H9 (cell line): Measurements from ENCODE around the gene B4GAT1. TPM values are rescaled to one million over a fixed set of nuclear protein-coding genes. Genes with fewer than 3 reads are reported as not detected.
"Not testable (repeated sequence)": the region's sequence is repeated elsewhere in the genome, so short reads cannot be mapped to it uniquely, and the experiment has no call there.

Experiments used
- DNase-seq: peaks from one replicate; pipeline ENCODE4 v3.0.0-alpha.2; 2017
- H2AFZ ChIP-seq: one replicate; pipeline ENCODE4 v1.6.1; 2013; ENCODE audit warnings: mild to moderate bottlenecking, low read length, control low read depth, moderate library complexity
- H2AK5ac ChIP-seq: 2 replicates; pipeline ENCODE4 v1.6.1; 2013; ENCODE audit warnings: low read length, control low read depth, mixed read lengths; ENCODE audit not compliant: insufficient read length
- H2BK120ac ChIP-seq: one replicate; pipeline ENCODE4 v1.6.1; 2013; ENCODE audit warnings: low read depth, mild to moderate bottlenecking, low read length, control low read depth, inconsistent platforms; ENCODE audit not compliant: poor library complexity, severe bottlenecking
- H2BK12ac ChIP-seq: 2 replicates; pipeline ENCODE4 v1.6.1; 2013; ENCODE audit warnings: low read length, control low read depth, mixed read lengths, low read depth; ENCODE audit not compliant: insufficient read length
- H2BK15ac ChIP-seq: 2 replicates; pipeline ENCODE4 v1.6.1; 2013; ENCODE audit warnings: low read depth, low read length, control low read depth
- H2BK20ac ChIP-seq: one replicate; pipeline ENCODE4 v1.6.1; 2013; ENCODE audit warnings: low read depth, mild to moderate bottlenecking, low read length, control low read depth, inconsistent platforms; ENCODE audit not compliant: poor library complexity, severe bottlenecking
- H2BK5ac ChIP-seq: 2 replicates; pipeline ENCODE4 v1.6.1; 2013; ENCODE audit warnings: low read length, control low read depth, mixed read lengths; ENCODE audit not compliant: insufficient read length
- H3K14ac ChIP-seq: 2 replicates; pipeline ENCODE4 v1.6.1; 2013; ENCODE audit warnings: low read length, control low read depth; ENCODE audit not compliant: insufficient read depth
- H3K18ac ChIP-seq: 2 replicates; pipeline ENCODE4 v1.6.1; 2013; ENCODE audit warnings: low read depth, mild to moderate bottlenecking, mixed read lengths, low read length, control low read depth; ENCODE audit not compliant: insufficient read length
- H3K23ac ChIP-seq: 2 replicates; pipeline ENCODE4 v1.6.1; 2013; ENCODE audit warnings: low read length, control low read depth, mixed read lengths, low read depth; ENCODE audit not compliant: insufficient read length
- H3K23me2 ChIP-seq: 2 replicates; pipeline ENCODE4 v1.6.1; 2013; ENCODE audit warnings: low read depth, mild to moderate bottlenecking, mixed read lengths, low read length, control low read depth; ENCODE audit not compliant: insufficient read length, poor library complexity, severe bottlenecking
- H3K27ac ChIP-seq: 2 replicates; pipeline ENCODE4 v1.5.1; 2013; ENCODE audit warnings: low read length, control low read depth, mixed read lengths, low read depth; ENCODE audit not compliant: insufficient read length
- H3K27me3 ChIP-seq: 2 replicates; pipeline ENCODE4 v1.6.1; 2013; ENCODE audit warnings: low read length, control low read depth, inconsistent platforms; ENCODE audit not compliant: insufficient read depth
- H3K4ac ChIP-seq: 2 replicates; pipeline ENCODE4 v1.6.1; 2013; ENCODE audit warnings: low read depth, mild to moderate bottlenecking, control low read depth, inconsistent platforms, low read length, moderate library complexity
- H3K4me1 ChIP-seq: 2 replicates; pipeline ENCODE4 v1.6.1; 2013; ENCODE audit warnings: low read length, control low read depth, inconsistent platforms; ENCODE audit not compliant: insufficient read depth
- H3K4me2 ChIP-seq: 2 replicates; pipeline ENCODE4 v1.6.1; 2013; ENCODE audit warnings: low read length, control low read depth, mixed read lengths; ENCODE audit not compliant: insufficient read length, insufficient read depth
- H3K56ac ChIP-seq: 2 replicates; pipeline ENCODE4 v1.6.1; 2013; ENCODE audit warnings: low read depth, mild to moderate bottlenecking, mixed read lengths, low read length, control low read depth; ENCODE audit not compliant: insufficient read length
- H3K79me1 ChIP-seq: 2 replicates; pipeline ENCODE4 v1.6.1; 2013; ENCODE audit warnings: low read depth, mild to moderate bottlenecking, moderate library complexity, low read length, control low read depth, inconsistent platforms; ENCODE audit not compliant: insufficient read depth, poor library complexity, severe bottlenecking
- H3K79me2 ChIP-seq: 2 replicates; pipeline ENCODE4 v1.6.1; 2013; ENCODE audit warnings: low read length, control low read depth, inconsistent platforms; ENCODE audit not compliant: insufficient read depth
- H3K9ac ChIP-seq: 2 replicates; pipeline ENCODE4 v1.6.1; 2013; ENCODE audit warnings: low read length, control low read depth, mixed read lengths; ENCODE audit not compliant: insufficient read length; ENCODE audit errors: extremely low read depth
- H3K9me3 ChIP-seq: one replicate; pipeline ENCODE4 v1.6.1; 2013; ENCODE audit warnings: low read depth, low read length, inconsistent platforms; ENCODE audit not compliant: control insufficient read depth
- H3T11ph ChIP-seq: one replicate; pipeline ENCODE4 v1.6.1; 2013; ENCODE audit warnings: mild to moderate bottlenecking, low read length, control low read depth, inconsistent platforms
- H4K20me1 ChIP-seq: one replicate; pipeline ENCODE4 v1.6.1; 2013; ENCODE audit not compliant: control insufficient read depth, insufficient read length, insufficient read depth
- H4K5ac ChIP-seq: 2 replicates; pipeline ENCODE4 v1.6.1; 2013; ENCODE audit warnings: low read depth, mild to moderate bottlenecking, mixed read lengths, low read length, control low read depth; ENCODE audit not compliant: insufficient read length
- H4K8ac ChIP-seq: replicated peaks from 2 replicates; pipeline ENCODE4 v1.6.1; 2013; ENCODE audit warnings: low read length, control low read depth, mixed read lengths, low read depth; ENCODE audit not compliant: insufficient read length
- H4K91ac ChIP-seq: 2 replicates; pipeline ENCODE4 v1.6.1; 2013; ENCODE audit warnings: low read depth, mild to moderate bottlenecking, moderate library complexity, mixed read lengths, low read length, control low read depth; ENCODE audit not compliant: insufficient read length
- H3K27ac Mint-ChIP-seq, 3 experiments: 2 replicates in 2 of 3; 3 replicates in 1 of 3; pipeline ENCODE4 v1.8.0; 2020 to 2021; ENCODE audit warnings: mixed read lengths in 3 of 3, mild to moderate bottlenecking in 1 of 3, moderate library complexity in 1 of 3
- H3K27me3 Mint-ChIP-seq: 2 replicates; pipeline ENCODE4 v1.8.0; 2021; ENCODE audit warnings: low read depth, mild to moderate bottlenecking, moderate library complexity, mixed read lengths
- H3K36me3 Mint-ChIP-seq, 3 experiments: 2 replicates in 2 of 3; 3 replicates in 1 of 3; pipeline ENCODE4 v1.8.0; 2020 to 2021; ENCODE audit warnings: low read depth in 3 of 3, mixed read lengths in 3 of 3; ENCODE audit not compliant: insufficient read depth in 1 of 3
- H3K4me1 Mint-ChIP-seq, 2 experiments: 2 replicates each; pipeline ENCODE4 v1.8.0; 2020; ENCODE audit warnings: mixed read lengths in 2 of 2
- H3K4me3 Mint-ChIP-seq, 2 experiments: 2 replicates in 1 of 2; 3 replicates in 1 of 2; pipeline ENCODE4 v1.8.0; 2020 to 2021; ENCODE audit warnings: mild to moderate bottlenecking in 2 of 2, mixed read lengths in 2 of 2, moderate library complexity in 1 of 2
- H3K9me3 Mint-ChIP-seq, 2 experiments: 2 replicates in 1 of 2; 3 replicates in 1 of 2; pipeline ENCODE4 v1.8.0; 2020; ENCODE audit warnings: mild to moderate bottlenecking in 2 of 2, mixed read lengths in 2 of 2, moderate library complexity in 1 of 2
- WGBS: extraction: QIAGEN DNeasy Blood & Tissue Kit; methylation state at CpG from one replicate; pipeline ENCODE4 v1.1.7; 2013; ENCODE audit warnings: missing lambda C conversion rate, low lambda C conversion rate, mixed read lengths; ENCODE audit not compliant: insufficient read length; ENCODE audit errors: extremely low coverage; 5-methylcytosine and 5-hydroxymethylcytosine counted together
- total RNA-seq: library from RNA; stranded (reverse); gene quantifications from 2 replicates; pipeline ENCODE4 v1.2.1, GENCODE V29; 2021
- TF ChIP-seq, protein P1 (sequence below): fragments of 200-600 bp; sonication (generic); conservative IDR thresholded peaks from 3 replicates; pipeline ENCODE4 v1.8.0; 2021; ENCODE audit warnings: antibody characterized with exemption, mild to moderate bottlenecking

The B4GAT1 gene
- total RNA-seq, 1 experiment from 2014 or later: 24.3 TPM

DNA sequence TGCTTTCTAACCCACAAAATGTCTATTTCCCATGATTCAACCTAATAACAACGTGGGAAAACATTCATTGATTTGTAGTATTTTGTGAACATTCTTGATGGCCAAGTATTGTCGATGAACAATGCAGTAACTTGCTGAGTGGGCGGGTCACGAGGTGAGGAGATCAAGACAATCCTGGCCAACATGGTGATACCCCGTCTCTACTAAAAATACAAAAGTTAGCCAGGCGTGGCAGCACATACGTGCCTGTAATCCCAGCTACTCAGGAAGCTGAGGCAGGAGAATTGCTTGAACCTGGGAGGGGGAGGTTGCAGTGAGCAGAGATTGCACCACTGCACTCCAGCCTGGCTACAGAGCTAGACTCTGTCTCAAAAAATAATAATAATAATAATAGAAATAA lies 32.8 kb upstream of the B4GAT1 start:
- not testable (repeated sequence) for H3K23ac ChIP-seq, H3K9ac ChIP-seq, H3K27ac ChIP-seq, H3K4ac ChIP-seq, H3K56ac ChIP-seq, H4K20me1 ChIP-seq, H3K9me3 ChIP-seq, H3K4me2 ChIP-seq, H4K8ac ChIP-seq, H2BK120ac ChIP-seq, H3K4me3 Mint-ChIP-seq, H3K9me3 Mint-ChIP-seq, H2BK15ac ChIP-seq, H3T11ph ChIP-seq, H4K5ac ChIP-seq, H3K79me2 ChIP-seq, H3K27me3 Mint-ChIP-seq, H3K23me2 ChIP-seq, H2AFZ ChIP-seq, H2BK20ac ChIP-seq, H3K4me1 Mint-ChIP-seq, H3K27me3 ChIP-seq, H2BK12ac ChIP-seq, H3K18ac ChIP-seq, H3K27ac Mint-ChIP-seq, H3K36me3 Mint-ChIP-seq, H3K4me1 ChIP-seq, H3K79me1 ChIP-seq, H2BK5ac ChIP-seq, H4K91ac ChIP-seq, DNase-seq, H3K14ac ChIP-seq, H2AK5ac ChIP-seq
- no CpG with 5 or more reads among the region's 7 CpGs for WGBS
- TF ChIP-seq, protein P1, sequence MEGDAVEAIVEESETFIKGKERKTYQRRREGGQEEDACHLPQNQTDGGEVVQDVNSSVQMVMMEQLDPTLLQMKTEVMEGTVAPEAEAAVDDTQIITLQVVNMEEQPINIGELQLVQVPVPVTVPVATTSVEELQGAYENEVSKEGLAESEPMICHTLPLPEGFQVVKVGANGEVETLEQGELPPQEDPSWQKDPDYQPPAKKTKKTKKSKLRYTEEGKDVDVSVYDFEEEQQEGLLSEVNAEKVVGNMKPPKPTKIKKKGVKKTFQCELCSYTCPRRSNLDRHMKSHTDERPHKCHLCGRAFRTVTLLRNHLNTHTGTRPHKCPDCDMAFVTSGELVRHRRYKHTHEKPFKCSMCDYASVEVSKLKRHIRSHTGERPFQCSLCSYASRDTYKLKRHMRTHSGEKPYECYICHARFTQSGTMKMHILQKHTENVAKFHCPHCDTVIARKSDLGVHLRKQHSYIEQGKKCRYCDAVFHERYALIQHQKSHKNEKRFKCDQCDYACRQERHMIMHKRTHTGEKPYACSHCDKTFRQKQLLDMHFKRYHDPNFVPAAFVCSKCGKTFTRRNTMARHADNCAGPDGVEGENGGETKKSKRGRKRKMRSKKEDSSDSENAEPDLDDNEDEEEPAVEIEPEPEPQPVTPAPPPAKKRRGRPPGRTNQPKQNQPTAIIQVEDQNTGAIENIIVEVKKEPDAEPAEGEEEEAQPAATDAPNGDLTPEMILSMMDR: peak; percentile 26; the same call in 1 of the 3 replicates

DNA sequence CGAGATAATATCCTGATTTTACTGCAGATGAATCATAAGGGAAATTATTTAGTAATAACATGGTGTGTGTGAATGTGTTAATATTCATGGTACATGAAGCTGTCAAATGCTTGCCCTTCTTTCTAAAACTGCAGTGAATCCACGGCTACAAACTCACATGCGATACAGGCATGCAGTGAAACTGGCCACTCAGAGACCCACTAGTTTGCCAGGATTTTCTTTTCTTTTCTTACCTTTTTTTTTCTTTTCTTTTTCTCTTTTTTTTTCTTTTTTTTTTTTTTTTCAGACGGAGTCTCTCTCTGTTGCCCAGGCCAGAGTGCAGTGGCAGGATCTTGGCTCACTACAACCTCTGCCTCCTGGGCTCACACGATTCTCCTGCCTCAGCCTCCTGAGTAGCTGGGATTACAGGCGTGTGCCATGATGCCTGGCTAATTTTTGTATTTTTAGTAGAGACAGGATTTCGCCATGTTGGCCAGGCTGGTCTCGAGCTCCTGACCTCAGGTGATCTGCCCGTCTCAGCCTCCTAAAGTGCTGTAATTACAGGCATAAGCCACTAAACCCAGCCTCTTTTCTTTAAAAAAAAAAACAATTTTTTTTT lies 26.4 kb upstream of the B4GAT1 start:
- H4K5ac ChIP-seq, H3K27ac ChIP-seq, H3K4me2 ChIP-seq, H3K79me1 ChIP-seq, H2AK5ac ChIP-seq, H2BK5ac ChIP-seq, H4K20me1 ChIP-seq, H3K18ac ChIP-seq, H3K4me1 ChIP-seq, H4K91ac ChIP-seq, H2BK120ac ChIP-seq, H4K8ac ChIP-seq, H3K9me3 Mint-ChIP-seq, H2AFZ ChIP-seq, H3T11ph ChIP-seq, H3K56ac ChIP-seq, H2BK12ac ChIP-seq, H3K27me3 Mint-ChIP-seq, H3K4me3 Mint-ChIP-seq, H3K9me3 ChIP-seq, H3K23ac ChIP-seq, DNase-seq, H2BK15ac ChIP-seq, H3K27me3 ChIP-seq, H3K27ac Mint-ChIP-seq, H3K23me2 ChIP-seq, H2BK20ac ChIP-seq, H3K4ac ChIP-seq, H3K9ac ChIP-seq, H3K14ac ChIP-seq, H3K79me2 ChIP-seq: not testable (repeated sequence)
- H3K36me3 Mint-ChIP-seq: peaks cover 12 to 14% (median 14%) of the 10 kb centered on the region in 3 experiments
- no CpG with 5 or more reads among the region's 9 CpGs for WGBS
- H3K4me1 Mint-ChIP-seq: peaks cover 19 to 20% of the 10 kb centered on the region in 2 experiments
